GM23338 (cell line): ENCODE data around the gene DBH. TPM values are rescaled to one million over a fixed set of nuclear protein-coding genes. Genes with fewer than 3 reads are reported as not detected.

Experiments used
- ATAC-seq: fragments of 200-7000 bp; cut with Tn5 transposase; 3 replicates; pipeline ENCODE4 v1.9.1; 2020
- DNase-seq: peaks from one replicate; pipeline ENCODE4 v3.0.0-alpha.2; 2015; ENCODE audit warnings: low spot score
- H2AFZ ChIP-seq: fragments of 200-600 bp; sonication (generic); 2 replicates; pipeline ENCODE4 v1.8.0; 2016; ENCODE audit warnings: antibody characterized with exemption, mild to moderate bottlenecking, moderate library complexity
- H3F3A ChIP-seq: fragments of 200-600 bp; sonication (generic); replicated peaks from 2 replicates; pipeline ENCODE4 v1.8.0; 2017; ENCODE audit warnings: antibody characterized with exemption, mixed run types, low read depth
- H3K27ac ChIP-seq: fragments of 200-600 bp; sonication (generic); 2 replicates; pipeline ENCODE4 v1.6.1; 2016; ENCODE audit warnings: low read depth
- H3K27me3 ChIP-seq: fragments of 200-600 bp; sonication (generic); 2 replicates; pipeline ENCODE4 v1.8.0; 2016; ENCODE audit warnings: mild to moderate bottlenecking, mixed run types, moderate library complexity; ENCODE audit not compliant: insufficient read depth
- H3K36me3 ChIP-seq: fragments of 200-600 bp; sonication (generic); 2 replicates; pipeline ENCODE4 v1.8.0; 2016; ENCODE audit warnings: mild to moderate bottlenecking; ENCODE audit not compliant: insufficient read depth
- H3K4me1 ChIP-seq: fragments of 200-600 bp; sonication (generic); 2 replicates; pipeline ENCODE4 v1.8.0; 2016; ENCODE audit warnings: mild to moderate bottlenecking, moderate library complexity; ENCODE audit not compliant: insufficient read depth
- H3K4me2 ChIP-seq: fragments of 200-600 bp; sonication (generic); 2 replicates; pipeline ENCODE4 v1.7.1; 2017; ENCODE audit warnings: mixed run types
- H3K4me3 ChIP-seq: fragments of 200-600 bp; sonication (generic); 2 replicates; pipeline ENCODE4 v1.6.1; 2016; ENCODE audit warnings: mixed run types
- H3K79me2 ChIP-seq: fragments of 200-600 bp; sonication (generic); replicated peaks from 2 replicates; pipeline ENCODE4 v1.8.0; 2017; ENCODE audit warnings: mild to moderate bottlenecking; ENCODE audit not compliant: insufficient read depth
- H3K9me2 ChIP-seq: fragments of 200-600 bp; sonication (generic); 2 replicates; pipeline ENCODE4 v1.8.0; 2017; ENCODE audit not compliant: insufficient read depth
- H4K20me1 ChIP-seq: fragments of 200-600 bp; sonication (generic); replicated peaks from 2 replicates; pipeline ENCODE4 v1.8.0; 2017; ENCODE audit warnings: mild to moderate bottlenecking; ENCODE audit not compliant: insufficient read depth
- H3K27ac Mint-ChIP-seq: 2 replicates; pipeline ENCODE4 v1.8.0; 2020; ENCODE audit warnings: inconsistent platforms, mild to moderate bottlenecking, moderate library complexity, mixed read lengths
- H3K27me3 Mint-ChIP-seq: 3 replicates; pipeline ENCODE4 v1.8.0; 2022; ENCODE audit warnings: low read depth, mild to moderate bottlenecking, moderate library complexity, mixed read lengths, inconsistent platforms; ENCODE audit not compliant: insufficient read depth, poor library complexity
- H3K36me3 Mint-ChIP-seq: 3 replicates; pipeline ENCODE4 v1.8.0; 2021; ENCODE audit warnings: low read depth, mild to moderate bottlenecking, inconsistent platforms, moderate library complexity, mixed read lengths
- H3K4me1 Mint-ChIP-seq: 3 replicates; pipeline ENCODE4 v1.8.0; 2020; ENCODE audit warnings: mild to moderate bottlenecking, inconsistent platforms, mixed read lengths
- H3K4me3 Mint-ChIP-seq: 3 replicates; pipeline ENCODE4 v1.8.0; 2021; ENCODE audit warnings: moderate library complexity, mild to moderate bottlenecking, inconsistent platforms, mixed read lengths
- H3K9me3 Mint-ChIP-seq: 3 replicates; pipeline ENCODE4 v1.8.0; 2020; ENCODE audit warnings: moderate library complexity, mild to moderate bottlenecking, inconsistent platforms, mixed read lengths
- CREB1 ChIP-seq: fragments of 250-450 bp; sonication (Bioruptor Pico); IDR thresholded peaks from 2 replicates; pipeline ENCODE4 v1.5.0; 2020; ENCODE audit warnings: low read depth, mild to moderate bottlenecking, moderate library complexity
- CTCF ChIP-seq, 2 experiments: fragments of 200-600 bp in 1 of 2; sonication (generic) in 1 of 2; conservative IDR thresholded peaks; 2 replicates each; pipeline versions ENCODE4 v1.5.1 to v1.6.1; 2016 to 2017; ENCODE audit warnings: antibody characterized with exemption in 2 of 2, low read depth in 2 of 2, mild to moderate bottlenecking in 2 of 2, moderate library complexity in 1 of 2
- ETS1 ChIP-seq: IDR thresholded peaks from 2 replicates; pipeline ENCODE4 v1.6.1; 2016; ENCODE audit warnings: antibody characterized with exemption
- EZH2 ChIP-seq: fragments of 200-600 bp; sonication (generic); IDR thresholded peaks from one replicate; pipeline ENCODE4 v1.8.0; 2017; ENCODE audit warnings: antibody characterized with exemption, mild to moderate bottlenecking, low read depth; ENCODE audit not compliant: unreplicated experiment
- EZH2phosphoT487 ChIP-seq: fragments of 200-600 bp; sonication (generic); IDR thresholded peaks from one replicate; pipeline ENCODE4 v1.8.1; 2018; ENCODE audit warnings: antibody characterized with exemption; ENCODE audit not compliant: unreplicated experiment
- JUNB ChIP-seq: IDR thresholded peaks from one replicate; pipeline ENCODE4 v1.6.1; 2016; ENCODE audit warnings: antibody characterized with exemption; ENCODE audit not compliant: unreplicated experiment
- NANOG ChIP-seq: IDR thresholded peaks from 2 replicates; pipeline ENCODE4 v1.6.1; 2016; ENCODE audit warnings: antibody characterized with exemption, borderline replicate concordance
- POLR2AphosphoS5 ChIP-seq: IDR thresholded peaks from 2 replicates; pipeline ENCODE4 v1.6.1; 2016; ENCODE audit warnings: antibody characterized with exemption, low read depth
- REST ChIP-seq: IDR thresholded peaks from one replicate; pipeline ENCODE4 v1.6.1; 2018; ENCODE audit warnings: antibody characterized with exemption; ENCODE audit not compliant: unreplicated experiment
- STAT1 ChIP-seq: IDR thresholded peaks from one replicate; pipeline ENCODE4 v1.6.1; 2016; ENCODE audit warnings: antibody characterized with exemption; ENCODE audit not compliant: unreplicated experiment
- ZNF114 ChIP-seq: fragments of 250-450 bp; sonication (Bioruptor Pico); IDR thresholded peaks from 2 replicates; pipeline ENCODE4 v1.5.0; 2020; ENCODE audit warnings: mild to moderate bottlenecking, moderate library complexity
- ZNF331 ChIP-seq: fragments of 250-450 bp; sonication (Bioruptor Pico); IDR thresholded peaks from 2 replicates; pipeline ENCODE4 v1.5.0; 2020; ENCODE audit warnings: low read depth, mild to moderate bottlenecking, moderate library complexity
- polyA plus RNA-seq: library from polyadenylated mRNA; unstranded; fragments of >200 nt; fragmentation: Nextera tagmentation; extraction: Ambion mirVana; gene quantifications from 2 replicates; pipeline ENCODE4 v1.2.1, GENCODE V29; 2016
- total RNA-seq: library from RNA; depleted of rRNA; stranded (reverse); fragments of >200 nt; shearing (Covaris generic); gene quantifications from 2 replicates; pipeline ENCODE4 v1.2.3, GENCODE V29; 2014
- TF ChIP-seq, protein P1 (sequence below): fragments of 250-450 bp; sonication (Bioruptor Pico); IDR thresholded peaks from 2 replicates; pipeline ENCODE4 v1.5.0; 2020; ENCODE audit warnings: mild to moderate bottlenecking, moderate library complexity

Gene DBH
- total and polyA plus RNA-seq, 2 experiments from 2014 or later = 0.08 to 0.24 TPM

DNA sequence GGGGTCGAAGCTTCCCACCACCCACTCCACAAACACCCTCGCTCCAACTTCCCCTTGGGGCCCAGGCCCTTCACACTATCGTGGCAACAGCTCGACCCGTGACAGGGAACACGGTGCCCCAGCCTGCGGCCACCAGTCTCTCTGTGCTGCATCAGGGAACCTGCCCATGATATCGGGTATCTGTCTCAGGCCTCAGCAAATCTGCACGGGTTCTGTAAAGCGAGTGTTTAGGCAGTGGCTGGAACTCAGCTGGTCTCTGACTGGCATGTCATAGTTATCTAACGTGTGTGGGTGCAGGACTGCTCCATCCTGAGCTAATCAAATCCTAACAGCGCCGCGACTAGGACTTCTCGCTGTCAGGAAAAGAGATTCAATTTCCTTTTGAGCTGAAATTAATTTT is 42.9 kb downstream of the DBH start:
- no peaks in the 10 kb centered on the region for H3K4me1 ChIP-seq
- no peak overlapping the region for H3K27ac Mint-ChIP-seq
- no peak overlapping the region for H3K27ac ChIP-seq
- no peak overlapping the region for H3K4me3 Mint-ChIP-seq
- no peak for DNase-seq
- ATAC-seq = no peak
- peaks cover 8% of the 10 kb centered on the region for H3K27me3 Mint-ChIP-seq
- H3K4me2 ChIP-seq = no peak overlapping the region
- no peaks in the 10 kb centered on the region for H3K9me3 Mint-ChIP-seq
- H3K9me2 ChIP-seq = no peaks in the 10 kb centered on the region; the same call in 1 of the 2 replicates
- no peaks in the 10 kb centered on the region for H3K27me3 ChIP-seq
- no peaks in the 10 kb centered on the region for H4K20me1 ChIP-seq
- TF ChIP-seq CTCF (conservative IDR thresholded peaks at IDR 0.05; ENCODE audit: low read depth in 2 of 2) = no peak
- TF ChIP-seq STAT1 = no peak
- TF ChIP-seq EZH2phosphoT487 = no peak
- TF ChIP-seq, protein P1, sequence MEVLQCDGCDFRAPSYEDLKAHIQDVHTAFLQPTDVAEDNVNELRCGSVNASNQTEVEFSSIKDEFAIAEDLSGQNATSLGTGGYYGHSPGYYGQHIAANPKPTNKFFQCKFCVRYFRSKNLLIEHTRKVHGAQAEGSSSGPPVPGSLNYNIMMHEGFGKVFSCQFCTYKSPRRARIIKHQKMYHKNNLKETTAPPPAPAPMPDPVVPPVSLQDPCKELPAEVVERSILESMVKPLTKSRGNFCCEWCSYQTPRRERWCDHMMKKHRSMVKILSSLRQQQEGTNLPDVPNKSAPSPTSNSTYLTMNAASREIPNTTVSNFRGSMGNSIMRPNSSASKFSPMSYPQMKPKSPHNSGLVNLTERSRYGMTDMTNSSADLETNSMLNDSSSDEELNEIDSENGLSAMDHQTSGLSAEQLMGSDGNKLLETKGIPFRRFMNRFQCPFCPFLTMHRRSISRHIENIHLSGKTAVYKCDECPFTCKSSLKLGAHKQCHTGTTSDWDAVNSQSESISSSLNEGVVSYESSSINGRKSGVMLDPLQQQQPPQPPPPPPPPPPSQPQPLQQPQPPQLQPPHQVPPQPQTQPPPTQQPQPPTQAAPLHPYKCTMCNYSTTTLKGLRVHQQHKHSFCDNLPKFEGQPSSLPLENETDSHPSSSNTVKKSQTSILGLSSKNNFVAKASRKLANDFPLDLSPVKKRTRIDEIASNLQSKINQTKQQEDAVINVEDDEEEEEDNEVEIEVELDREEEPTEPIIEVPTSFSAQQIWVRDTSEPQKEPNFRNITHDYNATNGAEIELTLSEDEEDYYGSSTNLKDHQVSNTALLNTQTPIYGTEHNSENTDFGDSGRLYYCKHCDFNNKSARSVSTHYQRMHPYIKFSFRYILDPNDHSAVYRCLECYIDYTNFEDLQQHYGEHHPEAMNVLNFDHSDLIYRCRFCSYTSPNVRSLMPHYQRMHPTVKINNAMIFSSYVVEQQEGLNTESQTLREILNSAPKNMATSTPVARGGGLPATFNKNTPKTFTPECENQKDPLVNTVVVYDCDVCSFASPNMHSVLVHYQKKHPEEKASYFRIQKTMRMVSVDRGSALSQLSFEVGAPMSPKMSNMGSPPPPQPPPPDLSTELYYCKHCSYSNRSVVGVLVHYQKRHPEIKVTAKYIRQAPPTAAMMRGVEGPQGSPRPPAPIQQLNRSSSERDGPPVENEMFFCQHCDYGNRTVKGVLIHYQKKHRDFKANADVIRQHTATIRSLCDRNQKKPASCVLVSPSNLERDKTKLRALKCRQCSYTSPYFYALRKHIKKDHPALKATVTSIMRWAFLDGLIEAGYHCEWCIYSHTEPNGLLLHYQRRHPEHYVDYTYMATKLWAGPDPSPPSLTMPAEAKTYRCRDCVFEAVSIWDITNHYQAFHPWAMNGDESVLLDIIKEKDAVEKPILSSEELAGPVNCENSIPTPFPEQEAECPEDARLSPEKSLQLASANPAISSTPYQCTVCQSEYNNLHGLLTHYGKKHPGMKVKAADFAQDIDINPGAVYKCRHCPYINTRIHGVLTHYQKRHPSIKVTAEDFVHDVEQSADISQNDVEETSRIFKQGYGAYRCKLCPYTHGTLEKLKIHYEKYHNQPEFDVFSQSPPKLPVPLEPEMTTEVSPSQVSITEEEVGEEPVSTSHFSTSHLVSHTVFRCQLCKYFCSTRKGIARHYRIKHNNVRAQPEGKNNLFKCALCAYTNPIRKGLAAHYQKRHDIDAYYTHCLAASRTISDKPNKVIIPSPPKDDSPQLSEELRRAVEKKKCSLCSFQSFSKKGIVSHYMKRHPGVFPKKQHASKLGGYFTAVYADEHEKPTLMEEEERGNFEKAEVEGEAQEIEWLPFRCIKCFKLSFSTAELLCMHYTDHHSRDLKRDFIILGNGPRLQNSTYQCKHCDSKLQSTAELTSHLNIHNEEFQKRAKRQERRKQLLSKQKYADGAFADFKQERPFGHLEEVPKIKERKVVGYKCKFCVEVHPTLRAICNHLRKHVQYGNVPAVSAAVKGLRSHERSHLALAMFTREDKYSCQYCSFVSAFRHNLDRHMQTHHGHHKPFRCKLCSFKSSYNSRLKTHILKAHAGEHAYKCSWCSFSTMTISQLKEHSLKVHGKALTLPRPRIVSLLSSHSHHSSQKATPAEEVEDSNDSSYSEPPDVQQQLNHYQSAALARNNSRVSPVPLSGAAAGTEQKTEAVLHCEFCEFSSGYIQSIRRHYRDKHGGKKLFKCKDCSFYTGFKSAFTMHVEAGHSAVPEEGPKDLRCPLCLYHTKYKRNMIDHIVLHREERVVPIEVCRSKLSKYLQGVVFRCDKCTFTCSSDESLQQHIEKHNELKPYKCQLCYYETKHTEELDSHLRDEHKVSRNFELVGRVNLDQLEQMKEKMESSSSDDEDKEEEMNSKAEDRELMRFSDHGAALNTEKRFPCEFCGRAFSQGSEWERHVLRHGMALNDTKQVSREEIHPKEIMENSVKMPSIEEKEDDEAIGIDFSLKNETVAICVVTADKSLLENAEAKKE (CRISPR knock-in tag) = no peak
- TF ChIP-seq ZNF114 (CRISPR knock-in tag) = no peak
- no peak for TF ChIP-seq NANOG
- TF ChIP-seq CREB1 (CRISPR knock-in tag) = no peak
- TF ChIP-seq POLR2AphosphoS5 = no peak
- TF ChIP-seq JUNB = no peak
- no peak for TF ChIP-seq REST
- no peak for TF ChIP-seq ZNF331 (CRISPR knock-in tag)
- TF ChIP-seq ETS1 = no peak
- TF ChIP-seq EZH2 = no peak
- H2AFZ ChIP-seq = no peak overlapping the region
- H3F3A ChIP-seq = no peaks in the 10 kb centered on the region
- H3K36me3 Mint-ChIP-seq = no peaks in the 10 kb centered on the region
- H3K4me1 Mint-ChIP-seq = peaks cover 9% of the 10 kb centered on the region
- no peaks in the 10 kb centered on the region for H3K79me2 ChIP-seq
- H3K4me3 ChIP-seq = no peak overlapping the region
- no peaks in the 10 kb centered on the region for H3K36me3 ChIP-seq
